Measurements from ENCODE around the gene BIVM. TPM values are rescaled to one million over a fixed set of nuclear protein-coding genes. Genes with fewer than 3 reads are reported as not detected.
"Not testable (repeated sequence)": the region's sequence is repeated elsewhere in the genome, so short reads cannot be mapped to it uniquely, and the experiment has no call there.

BIVM gene
- total RNA-seq, 4 donors from 2014 or later: 5.4 to 16.0 (median 7.7) TPM

DNA sequence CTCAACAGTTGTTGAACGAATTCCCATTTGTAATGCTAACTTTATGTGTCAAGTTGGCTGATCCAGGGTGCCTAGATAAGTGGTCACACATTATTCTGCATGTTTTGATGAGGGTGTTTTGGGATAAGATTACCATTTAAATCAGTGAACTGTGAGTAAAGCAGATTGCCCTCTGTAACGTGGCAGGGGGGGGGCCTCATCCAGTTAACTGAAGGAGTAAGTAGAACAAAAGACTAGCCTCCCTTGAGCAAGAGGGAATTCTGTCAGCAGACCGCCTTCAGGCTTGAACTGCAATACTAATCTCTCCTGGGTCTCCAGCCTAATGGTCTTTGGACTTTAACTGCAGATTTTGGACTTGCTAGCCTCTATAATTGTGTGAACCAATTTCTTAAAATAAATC is 21.2 kb upstream of the BIVM start:
- 88% methylated on average over 3 of the region's 3 CpGs for WGBS, 2 donors
- no peak overlapping the region for H3K4me3 ChIP-seq (ENCODE audit: low read depth, poor library complexity, severe bottlenecking)
- TF ChIP-seq POLR2A (IDR thresholded peaks at IDR 0.05): no peak
- TF ChIP-seq, protein P1, sequence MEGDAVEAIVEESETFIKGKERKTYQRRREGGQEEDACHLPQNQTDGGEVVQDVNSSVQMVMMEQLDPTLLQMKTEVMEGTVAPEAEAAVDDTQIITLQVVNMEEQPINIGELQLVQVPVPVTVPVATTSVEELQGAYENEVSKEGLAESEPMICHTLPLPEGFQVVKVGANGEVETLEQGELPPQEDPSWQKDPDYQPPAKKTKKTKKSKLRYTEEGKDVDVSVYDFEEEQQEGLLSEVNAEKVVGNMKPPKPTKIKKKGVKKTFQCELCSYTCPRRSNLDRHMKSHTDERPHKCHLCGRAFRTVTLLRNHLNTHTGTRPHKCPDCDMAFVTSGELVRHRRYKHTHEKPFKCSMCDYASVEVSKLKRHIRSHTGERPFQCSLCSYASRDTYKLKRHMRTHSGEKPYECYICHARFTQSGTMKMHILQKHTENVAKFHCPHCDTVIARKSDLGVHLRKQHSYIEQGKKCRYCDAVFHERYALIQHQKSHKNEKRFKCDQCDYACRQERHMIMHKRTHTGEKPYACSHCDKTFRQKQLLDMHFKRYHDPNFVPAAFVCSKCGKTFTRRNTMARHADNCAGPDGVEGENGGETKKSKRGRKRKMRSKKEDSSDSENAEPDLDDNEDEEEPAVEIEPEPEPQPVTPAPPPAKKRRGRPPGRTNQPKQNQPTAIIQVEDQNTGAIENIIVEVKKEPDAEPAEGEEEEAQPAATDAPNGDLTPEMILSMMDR (IDR thresholded peaks at IDR 0.05): no peak
- intact Hi-C loops (cut with DNase I; ENCODE audit: low total_unique reads): no loop called here
- DNase-seq (ENCODE audit: low spot score in 2 of 2): no peak

DNA sequence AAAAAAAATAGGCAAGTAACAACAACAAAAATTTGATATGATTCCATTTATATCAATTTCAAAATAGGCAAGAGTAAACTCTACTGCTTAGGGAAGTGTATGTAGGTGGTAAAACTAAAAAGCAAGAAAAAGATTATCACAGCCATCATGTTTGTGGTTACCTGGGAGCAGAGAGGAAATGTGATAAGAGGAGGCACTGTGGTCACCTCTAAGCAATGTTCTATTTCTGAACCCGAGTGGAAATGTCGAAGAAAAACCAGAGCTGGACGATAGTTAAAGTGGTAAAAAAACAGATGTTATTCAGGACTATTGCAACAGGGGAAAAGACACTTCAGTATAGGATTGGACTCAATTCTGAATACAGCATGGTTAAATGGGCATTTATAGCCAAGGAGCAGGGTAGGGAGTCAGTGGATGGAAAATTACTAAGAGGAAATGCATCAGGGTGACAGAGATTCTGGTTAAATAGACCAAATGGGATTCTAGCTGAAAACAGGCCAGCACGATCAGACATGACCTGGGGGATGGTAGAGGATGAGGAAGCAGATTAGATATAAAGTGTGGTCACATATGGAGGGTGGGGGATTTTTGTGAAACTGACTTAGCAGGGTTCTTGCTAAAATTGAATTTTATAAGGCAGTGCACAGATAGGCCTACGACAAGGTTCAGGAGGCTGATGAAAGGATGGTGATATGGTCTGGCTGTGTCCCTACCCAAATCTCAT is 19.3 kb upstream of the BIVM start:
- no peak for DNase-seq (ENCODE audit: low spot score in 2 of 2)
- no peak overlapping the region for H3K4me3 ChIP-seq (ENCODE audit: low read depth, poor library complexity, severe bottlenecking)
- intact Hi-C loops (cut with DNase I; ENCODE audit: low total_unique reads): loop anchor here (10.0 kb wide), 1 partner anchor 195 kb away; no protein-coding TSS in a partner anchor

DNA sequence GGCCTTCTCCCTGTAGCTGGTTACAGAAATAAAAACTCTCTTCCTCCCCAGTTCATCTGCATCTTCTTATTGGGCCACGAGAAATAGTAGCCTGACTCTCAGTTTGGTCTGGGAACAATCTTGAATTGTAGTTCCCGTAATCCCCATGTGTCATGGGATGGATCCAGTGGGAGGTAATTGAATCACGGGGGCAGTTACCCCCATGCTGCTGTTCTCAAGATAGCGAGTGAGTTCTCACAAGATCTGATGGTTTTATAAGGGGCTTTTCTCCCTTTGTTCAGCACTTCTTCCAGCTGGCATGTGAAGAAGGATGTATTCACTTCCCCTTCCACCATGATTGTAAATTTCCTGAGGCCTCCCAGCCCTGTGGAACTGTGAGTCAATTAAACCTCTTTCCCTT is 18.3 kb upstream of the BIVM start:
- 80 to 83% methylated on average over 4 of the region's 4 CpGs for WGBS, 2 donors
- intact Hi-C loops (cut with DNase I; ENCODE audit: low total_unique reads): loop anchor here (10.0 kb wide), 1 partner anchor 196 kb away; no protein-coding TSS in a partner anchor
- DNase-seq (ENCODE audit: low spot score in 2 of 2); H3K4me3 ChIP-seq (ENCODE audit: low read depth, poor library complexity, severe bottlenecking): not testable (repeated sequence)

More for the DNA sequence above, 19.3 kb upstream of the BIVM start:
- 77 to 79% methylated on average over 5 of the region's 5 CpGs for WGBS, 2 donors
- TF ChIP-seq, protein P1 (IDR thresholded peaks at IDR 0.05): no peak
- TF ChIP-seq POLR2A (IDR thresholded peaks at IDR 0.05): no peak

DNA sequence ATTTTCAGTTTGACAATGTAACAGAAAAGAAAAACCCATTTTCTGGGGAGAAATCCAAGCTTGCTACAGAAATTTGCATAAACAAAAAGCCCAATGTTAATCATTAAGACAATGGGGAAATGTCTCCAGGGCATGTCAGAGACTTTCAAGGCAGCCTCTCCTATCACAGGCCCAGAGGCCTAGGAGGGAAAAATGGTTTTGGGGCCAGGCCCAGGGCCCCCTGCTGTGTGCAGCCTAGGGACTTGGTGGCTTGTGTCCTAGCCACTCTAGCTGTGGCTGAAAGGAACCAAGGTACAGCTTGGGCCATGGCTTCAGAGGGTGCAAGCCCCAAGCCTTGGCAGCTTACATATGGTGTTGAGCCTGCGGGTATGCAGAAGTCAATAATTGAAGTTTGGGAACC is 17.3 kb upstream of the BIVM start:
- intact Hi-C loops (cut with DNase I; ENCODE audit: low total_unique reads): loop anchor here (10.0 kb wide), 1 partner anchor 197 kb away; no protein-coding TSS in a partner anchor
- no peak overlapping the region for H3K4me3 ChIP-seq (ENCODE audit: low read depth, poor library complexity, severe bottlenecking)
- WGBS, 2 donors: 92 to 100% methylated on average over 1 of the region's 1 CpG
- TF ChIP-seq POLR2A (IDR thresholded peaks at IDR 0.05): no peak
- TF ChIP-seq, protein P1 (IDR thresholded peaks at IDR 0.05): no peak
- no peak for DNase-seq (ENCODE audit: low spot score in 2 of 2)

DNA sequence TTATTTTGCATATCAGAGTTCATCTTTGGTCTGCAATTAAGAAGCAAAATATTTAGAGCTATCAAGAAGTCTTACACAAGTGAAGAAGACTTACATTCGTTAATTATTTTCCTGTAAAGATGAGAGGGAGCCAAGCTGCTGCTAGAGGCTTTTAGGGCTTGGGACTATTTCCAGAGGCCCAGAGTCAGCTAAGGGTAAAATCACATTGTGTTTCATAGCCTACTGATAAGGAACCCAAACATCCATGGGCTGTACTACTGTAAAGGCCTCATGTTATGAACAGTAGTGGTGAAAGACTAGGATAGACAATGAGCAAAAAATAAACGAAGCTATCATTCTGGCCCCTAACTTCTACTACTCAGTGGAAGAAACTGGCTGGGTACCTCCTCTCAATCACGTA is 14.4 kb upstream of the BIVM start:
- intact Hi-C loops (cut with DNase I; ENCODE audit: low total_unique reads): loop anchor here (10.0 kb wide), 1 partner anchor 200 kb away; no protein-coding TSS in a partner anchor
- no peak for DNase-seq (ENCODE audit: low spot score in 2 of 2)
- 90 to 92% methylated on average over 3 of the region's 3 CpGs for WGBS, 2 donors

DNA sequence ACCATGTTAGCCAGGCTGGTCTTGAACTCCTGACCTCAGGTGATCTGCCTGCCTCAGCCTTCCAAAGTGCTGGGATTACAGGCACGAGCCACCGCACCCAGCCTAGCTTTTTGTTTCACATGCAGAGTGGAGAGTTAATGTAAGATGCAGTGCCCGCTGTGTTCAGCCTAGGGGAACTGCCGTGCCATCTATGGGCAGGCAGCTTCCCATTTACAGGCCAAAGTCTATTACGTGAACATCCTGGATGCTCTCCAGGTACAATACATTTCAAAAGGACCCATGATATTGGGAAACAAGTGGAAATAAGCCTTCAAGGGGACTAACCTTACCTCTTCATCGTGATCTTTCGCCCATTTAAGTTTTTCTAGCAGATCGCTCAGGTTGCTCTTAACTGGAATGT is 10.2 kb upstream of the BIVM start:
- TF ChIP-seq, protein P1 (IDR thresholded peaks at IDR 0.05): no peak
- no peak for TF ChIP-seq POLR2A (IDR thresholded peaks at IDR 0.05)
- DNase-seq (ENCODE audit: low spot score in 2 of 2): no peak
- no peak overlapping the region for H3K4me3 ChIP-seq (ENCODE audit: low read depth, poor library complexity, severe bottlenecking)
- intact Hi-C loops (cut with DNase I; ENCODE audit: low total_unique reads): loop anchor here (10.0 kb wide), 1 partner anchor 204 kb away; no protein-coding TSS in a partner anchor
- WGBS, 2 donors: 98% methylated on average over 8 of the region's 8 CpGs

More for the DNA sequence above, 14.4 kb upstream of the BIVM start:
- H3K4me3 ChIP-seq (ENCODE audit: low read depth, poor library complexity, severe bottlenecking): no peak overlapping the region
- TF ChIP-seq, protein P1 (IDR thresholded peaks at IDR 0.05): no peak
- no peak for TF ChIP-seq POLR2A (IDR thresholded peaks at IDR 0.05)
